Stomach (tissue), 9 donors: ENCODE data around the gene RAB36. TPM values are rescaled to one million over a fixed set of nuclear protein-coding genes. Genes with fewer than 3 reads are reported as not detected.

Experiments used
- DNase-seq, 2 donors: peaks; one replicate each; pipeline versions ENCODE4 v3.0.0 to v3.0.0-alpha.2; 2013 to 2019
- H3K27ac ChIP-seq, 5 donors: fragments of 200-600 bp in 4 of 5; sonication (generic) in 4 of 5; one replicate each; pipeline ENCODE4 v1.5.1; 2013 to 2019; ENCODE audit warnings: mild to moderate bottlenecking in 1 of 5, moderate library complexity in 1 of 5
- H3K27me3 ChIP-seq, 3 donors: fragments of 200-600 bp; sonication (generic); one replicate each; pipeline ENCODE4 v1.5.1; 2017 to 2019; ENCODE audit warnings: mixed run types in 1 of 3
- H3K36me3 ChIP-seq, 4 donors: fragments of 200-600 bp; sonication (generic); 1 replicate in 3 of 4; 2 replicates in 1 of 4; pipeline ENCODE4 v1.5.1; 2016 to 2019
- H3K4me1 ChIP-seq, 4 donors: fragments of 200-600 bp; sonication (generic); one replicate each; pipeline ENCODE4 v1.5.1; 2016 to 2019
- H3K4me3 ChIP-seq, 4 donors: fragments of 200-600 bp; sonication (generic) in 3 of 4; one replicate each; pipeline ENCODE4 v1.5.1; 2016 to 2019; ENCODE audit warnings: mild to moderate bottlenecking in 1 of 4
- H3K9me3 ChIP-seq, 4 donors: fragments of 200-600 bp; sonication (generic); one replicate each; pipeline ENCODE4 v1.5.1; 2016 to 2019
- EP300 ChIP-seq: sonication (generic); formaldehyde crosslinking; IDR thresholded peaks from one replicate; pipeline ENCODE4 v1.6.1; 2017; ENCODE audit warnings: antibody characterized with exemption
- POLR2A ChIP-seq, 4 donors: fragments of 450-650 bp; IDR thresholded peaks; one replicate each; pipeline ENCODE4 v1.6.1; 2016; ENCODE audit warnings: antibody characterized with exemption in 4 of 4, control low read depth in 2 of 4, mild to moderate bottlenecking in 1 of 4, moderate library complexity in 1 of 4
- POLR2AphosphoS5 ChIP-seq, 3 donors: sonication (generic); formaldehyde crosslinking; IDR thresholded peaks; one replicate each; pipeline ENCODE4 v1.6.1; 2016; ENCODE audit warnings: antibody characterized with exemption in 3 of 3
- WGBS, 5 donors: extraction: QIAGEN DNeasy Blood & Tissue Kit in 3 of 5; methylation state at CpG; one replicate each; pipeline versions ENCODE4 v1.1.5 to v1.1.7; 2013 to 2018; 5-methylcytosine and 5-hydroxymethylcytosine counted together
- intact Hi-C: fragments of 100-400 bp; cut with DNase I; formaldehyde crosslinking; loops from one replicate; pipeline ENCODE4 v1.15.1; 2023; ENCODE audit warnings: low total_unique reads
- polyA plus RNA-seq, 3 donors: library from polyadenylated mRNA; stranded (reverse); fragments of 200-250 nt; gene quantifications; one replicate each; pipeline ENCODE4 v1.2.3, GENCODE V29; 2013
- total RNA-seq, 5 donors: library from RNA; depleted of rRNA; stranded (reverse); fragments of >200 nt; gene quantifications; one replicate each; pipeline versions ENCODE4 v1.1.0 to v1.2.3, GENCODE V29; 2014 to 2016
- TF ChIP-seq, protein P1 (sequence below), 7 experiments: fragments of 450-650 bp in 4 of 7; fragments of 200-600 bp in 3 of 7; sonication (generic) in 3 of 7; IDR thresholded peaks; one replicate each; pipeline ENCODE4 v1.5.1; 2016 to 2019; ENCODE audit warnings: antibody characterized with exemption in 7 of 7, control low read depth in 2 of 7, mild to moderate bottlenecking in 1 of 7
- donor health status: healthy with polysubstance abuse.
- donor health status: Bipolar disorder and iron deficiency.
- donor health status: healthy.

RAB36 gene
- total and polyA plus RNA-seq, 8 donors = 0.58 to 7.6 (median 1.6) TPM; not detected in 1

DNA sequence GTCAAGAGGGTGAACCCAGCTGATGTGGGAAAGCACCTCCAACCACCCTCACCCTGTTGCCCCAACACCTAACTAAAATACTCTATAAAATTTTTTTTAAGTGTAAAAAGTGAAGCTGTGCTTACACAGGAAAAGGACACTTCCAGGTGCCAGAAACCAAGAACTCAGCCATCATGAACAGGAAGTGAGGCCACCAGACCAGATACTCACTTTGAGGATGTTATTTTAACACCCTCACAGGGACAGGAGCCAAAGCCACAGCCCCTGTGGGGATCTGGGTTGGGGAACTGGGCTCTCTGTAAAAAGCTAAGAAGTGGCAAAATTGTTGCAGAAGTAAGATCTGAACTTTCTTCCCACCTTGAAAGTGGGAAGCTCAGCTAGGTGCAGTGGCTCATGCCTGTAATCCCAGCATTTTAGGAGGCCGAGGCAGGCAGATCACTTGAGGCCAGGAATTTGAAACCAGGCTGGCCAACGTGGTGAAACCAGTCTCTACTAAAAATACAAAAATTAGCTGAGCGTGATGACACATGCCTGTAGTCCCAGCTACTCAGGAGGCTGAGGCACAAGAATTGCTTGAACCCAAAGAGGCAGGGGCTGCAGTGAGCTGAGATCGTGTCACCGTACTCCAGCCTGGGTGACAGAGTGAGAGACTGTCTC is 7.2 kb upstream of the RAB36 start:
- no peaks in the 10 kb centered on the region for H3K36me3 ChIP-seq
- H3K4me1 ChIP-seq = peaks cover 15 to 32% (median 20%) of the 10 kb centered on the region in 4 donors
- 65 to 78% (median 73%) methylated on average over 5 of the region's 5 CpGs for WGBS, 5 donors
- H3K9me3 ChIP-seq = no peaks in the 10 kb centered on the region
- TF ChIP-seq POLR2AphosphoS5 (IDR thresholded peaks at IDR 0.05) (no peak), EP300 (no peak), POLR2A (IDR thresholded peaks at IDR 0.05) (no peak)
- TF ChIP-seq, protein P1, sequence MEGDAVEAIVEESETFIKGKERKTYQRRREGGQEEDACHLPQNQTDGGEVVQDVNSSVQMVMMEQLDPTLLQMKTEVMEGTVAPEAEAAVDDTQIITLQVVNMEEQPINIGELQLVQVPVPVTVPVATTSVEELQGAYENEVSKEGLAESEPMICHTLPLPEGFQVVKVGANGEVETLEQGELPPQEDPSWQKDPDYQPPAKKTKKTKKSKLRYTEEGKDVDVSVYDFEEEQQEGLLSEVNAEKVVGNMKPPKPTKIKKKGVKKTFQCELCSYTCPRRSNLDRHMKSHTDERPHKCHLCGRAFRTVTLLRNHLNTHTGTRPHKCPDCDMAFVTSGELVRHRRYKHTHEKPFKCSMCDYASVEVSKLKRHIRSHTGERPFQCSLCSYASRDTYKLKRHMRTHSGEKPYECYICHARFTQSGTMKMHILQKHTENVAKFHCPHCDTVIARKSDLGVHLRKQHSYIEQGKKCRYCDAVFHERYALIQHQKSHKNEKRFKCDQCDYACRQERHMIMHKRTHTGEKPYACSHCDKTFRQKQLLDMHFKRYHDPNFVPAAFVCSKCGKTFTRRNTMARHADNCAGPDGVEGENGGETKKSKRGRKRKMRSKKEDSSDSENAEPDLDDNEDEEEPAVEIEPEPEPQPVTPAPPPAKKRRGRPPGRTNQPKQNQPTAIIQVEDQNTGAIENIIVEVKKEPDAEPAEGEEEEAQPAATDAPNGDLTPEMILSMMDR (IDR thresholded peaks at IDR 0.05) = no peak
- no peaks in the 10 kb centered on the region for H3K27me3 ChIP-seq
- H3K4me3 ChIP-seq = no peak overlapping the region
- DNase-seq = peak in 1 of 2 donors; percentile 61
- peak overlapping the region in 4 of 5 donors; percentile 17 to 68 (median 34) for H3K27ac ChIP-seq
- intact Hi-C loops = loop anchor here (10.0 kb wide), 1 partner anchor 283 kb away; no protein-coding TSS in a partner anchor

DNA sequence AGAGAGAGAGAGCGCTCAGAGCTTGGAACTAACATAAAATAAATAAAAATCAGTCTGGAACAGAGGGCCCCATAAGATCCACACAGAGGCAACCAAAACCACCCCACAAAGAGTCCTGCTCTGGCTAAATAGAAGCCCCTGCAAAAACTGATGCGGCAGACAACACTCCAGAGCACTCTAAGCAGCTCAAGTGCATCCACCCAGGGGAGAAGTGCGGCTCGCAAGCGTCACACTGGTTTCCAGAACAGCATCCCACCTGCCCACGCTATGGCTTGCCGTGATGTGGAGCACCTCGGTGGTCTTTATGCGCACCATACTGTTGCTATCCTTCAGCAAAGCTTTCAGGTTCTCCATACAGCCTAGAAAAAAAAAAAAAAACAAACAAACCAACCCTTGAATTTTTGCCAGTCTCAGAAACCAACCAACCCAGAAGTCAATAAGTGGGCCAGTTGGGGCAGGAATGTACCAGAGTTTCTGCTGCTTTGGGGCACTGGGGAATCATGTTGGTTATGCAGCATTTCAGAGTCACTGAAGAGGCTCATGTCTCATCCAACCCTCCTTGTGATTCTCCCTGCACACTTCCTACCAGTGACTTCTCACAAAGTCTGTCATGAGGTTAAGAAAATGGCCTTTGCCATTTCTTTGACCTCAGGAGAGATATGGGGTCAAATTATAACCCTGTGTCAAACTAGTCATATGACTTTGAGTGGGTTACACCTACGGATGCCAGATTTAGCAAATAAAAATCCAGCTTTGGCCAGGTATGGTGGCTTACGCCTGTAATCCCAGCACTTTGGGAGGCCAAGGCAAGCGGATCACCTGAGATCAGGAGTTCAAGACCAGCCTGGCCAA is 6.5 kb upstream of the RAB36 start:
- intact Hi-C loops = loop anchor here (10.0 kb wide), 1 partner anchor 284 kb away; no protein-coding TSS in a partner anchor
- no peak for DNase-seq
- WGBS, 5 donors = 89 to 94% (median 93%) methylated on average over 12 of the region's 12 CpGs
- no peaks in the 10 kb centered on the region for H3K36me3 ChIP-seq
- H3K4me3 ChIP-seq = no peak overlapping the region
- H3K27ac ChIP-seq = peak overlapping the region in 2 of 5 donors; percentile 50 to 68
- TF ChIP-seq EP300 (no peak), POLR2AphosphoS5 (IDR thresholded peaks at IDR 0.05) (no peak), POLR2A (IDR thresholded peaks at IDR 0.05) (no peak)
- TF ChIP-seq, protein P1 (IDR thresholded peaks at IDR 0.05) = no peak
- H3K27me3 ChIP-seq = no peaks in the 10 kb centered on the region
- H3K9me3 ChIP-seq = no peaks in the 10 kb centered on the region
- H3K4me1 ChIP-seq = peaks cover 15 to 32% (median 20%) of the 10 kb centered on the region in 4 donors

DNA sequence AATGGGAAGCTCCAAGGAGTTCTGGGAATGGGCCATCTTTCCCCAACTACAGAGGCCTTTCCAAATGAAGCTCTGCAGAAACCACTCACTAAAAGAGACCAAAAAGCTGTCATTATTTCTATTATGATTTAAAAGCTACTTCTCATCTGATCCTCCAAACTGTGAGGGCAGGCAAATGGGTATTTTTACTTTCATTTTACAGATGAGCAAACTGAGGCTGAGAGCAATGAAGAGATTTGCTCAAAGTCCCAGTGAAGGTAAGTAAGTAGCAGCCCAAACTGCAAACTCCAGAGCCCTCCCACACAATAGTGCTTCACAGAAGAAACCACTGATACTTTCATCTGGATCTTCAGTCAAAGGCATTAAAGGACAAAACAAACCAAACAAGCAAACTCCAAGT is 4.9 kb upstream of the RAB36 start:
- H3K27me3 ChIP-seq = no peaks in the 10 kb centered on the region
- H3K36me3 ChIP-seq = no peaks in the 10 kb centered on the region
- no peak overlapping the region for H3K27ac ChIP-seq
- H3K4me1 ChIP-seq = peaks cover 28 to 46% (median 32%) of the 10 kb centered on the region in 4 donors
- no peak for DNase-seq
- intact Hi-C loops = no loop called here
- no peaks in the 10 kb centered on the region for H3K9me3 ChIP-seq
- no peak overlapping the region for H3K4me3 ChIP-seq
- TF ChIP-seq, protein P1 (IDR thresholded peaks at IDR 0.05) = no peak
- TF ChIP-seq POLR2AphosphoS5 (IDR thresholded peaks at IDR 0.05) = no peak
- TF ChIP-seq EP300 = no peak
- TF ChIP-seq POLR2A (IDR thresholded peaks at IDR 0.05) = no peak

GRCh38 chr22:23142546-23143105 is 2.7 kb upstream of the RAB36 start:
- Histone ChIP-seq H3K4me3 (peak overlapping the region in 3 of 4 donors; percentile 28 to 41 (median 29)), H3K27me3 (no peaks in the 10 kb centered on the region), H3K27ac (peak overlapping the region in 4 of 5 donors; percentile 74 to 86 (median 80)), H3K36me3 (no peaks in the 10 kb centered on the region), H3K4me1 (peaks cover 36 to 66% (median 50%) of the 10 kb centered on the region in 4 donors), H3K9me3 (no peaks in the 10 kb centered on the region)
- WGBS, 5 donors = 73 to 87% (median 77%) methylated on average over 9 of the region's 9 CpGs
- no peak for DNase-seq
- TF ChIP-seq POLR2A (IDR thresholded peaks at IDR 0.05) = no peak
- no peak for TF ChIP-seq POLR2AphosphoS5 (IDR thresholded peaks at IDR 0.05)
- no peak for TF ChIP-seq EP300
- TF ChIP-seq, protein P1 (IDR thresholded peaks at IDR 0.05) = no peak
- intact Hi-C loops = no loop called here
